ENCODE results near the gene HOXC6. TPM values are rescaled to one million over a fixed set of nuclear protein-coding genes. Genes with fewer than 3 reads are reported as not detected.

HOXC6 gene
- total RNA-seq, 2 donors from 2014 or later: not detected

- ATAC-seq (no peak), DNase-seq (no peak)
- intact Hi-C loops (cut with DNase I, micrococcal nuclease): no loop called here
Observed at GRCh38 chr12:53988541-53989226, 39.6 kb upstream of the HOXC6 start.

- intact Hi-C loops (cut with DNase I, micrococcal nuclease): no loop called here
- DNase-seq: peak in 1 of 2 donors; percentile 45
- ATAC-seq: no peak
Observed at GRCh38 chr12:53989227-53990113, 38.8 kb upstream of the HOXC6 start.

- no peak for DNase-seq
- peak; percentile 83 for ATAC-seq
- intact Hi-C loops (cut with DNase I, micrococcal nuclease): no loop called here
Observed at GRCh38 chr12:53990311-53991076, 37.7 kb upstream of the HOXC6 start.

GRCh38 chr12:53991077-53991460, 37.2 kb upstream of the HOXC6 start:
- intact Hi-C loops (cut with DNase I, micrococcal nuclease): no loop called here
- DNase-seq (no peak), ATAC-seq (no peak)

- no peak for DNase-seq
- ATAC-seq: no peak
- intact Hi-C loops (cut with DNase I, micrococcal nuclease): no loop called here
Observed at GRCh38 chr12:53992377-53992889, 35.8 kb upstream of the HOXC6 start.

- ATAC-seq (no peak), DNase-seq (no peak)
- intact Hi-C loops (cut with DNase I, micrococcal nuclease): no loop called here
Observed at GRCh38 chr12:53993162-53994008, 34.9 kb upstream of the HOXC6 start.

GRCh38 chr12:53994009-53994263, 34.3 kb upstream of the HOXC6 start:
- no peak for DNase-seq
- ATAC-seq: no peak
- intact Hi-C loops (cut with DNase I, micrococcal nuclease): no loop called here

GRCh38 chr12:53994264-53995001, 33.8 kb upstream of the HOXC6 start:
- ATAC-seq (peak; percentile 24), DNase-seq (no peak)
- intact Hi-C loops (cut with DNase I, micrococcal nuclease): no loop called here

GRCh38 chr12:53995002-53995377, 33.2 kb upstream of the HOXC6 start:
- intact Hi-C loops (cut with DNase I, micrococcal nuclease): no loop called here
- no peak for DNase-seq
- ATAC-seq: no peak

- DNase-seq (no peak), ATAC-seq (peak; percentile 63)
- intact Hi-C loops (cut with DNase I, micrococcal nuclease): no loop called here
Observed at GRCh38 chr12:53995378-53996239, 32.6 kb upstream of the HOXC6 start.

- ATAC-seq: no peak
- intact Hi-C loops (cut with DNase I, micrococcal nuclease): no loop called here
- DNase-seq: no peak
Observed at GRCh38 chr12:53996240-53997203, 31.7 kb upstream of the HOXC6 start.

GRCh38 chr12:53997204-53998109, 30.8 kb upstream of the HOXC6 start:
- intact Hi-C loops (cut with DNase I, micrococcal nuclease): no loop called here
- DNase-seq: no peak
- no peak for ATAC-seq

GRCh38 chr12:53998110-53998899, 29.9 kb upstream of the HOXC6 start:
- DNase-seq (no peak), ATAC-seq (no peak)
- intact Hi-C loops (cut with DNase I, micrococcal nuclease): no loop called here

GRCh38 chr12:53998900-53999236, 29.4 kb upstream of the HOXC6 start:
- intact Hi-C loops (cut with DNase I, micrococcal nuclease): no loop called here
- DNase-seq: no peak
- no peak for ATAC-seq

Data from left colon (tissue), 2 donors.